ENCODE results near the gene NCKAP1.

Gene NCKAP1

DNA sequence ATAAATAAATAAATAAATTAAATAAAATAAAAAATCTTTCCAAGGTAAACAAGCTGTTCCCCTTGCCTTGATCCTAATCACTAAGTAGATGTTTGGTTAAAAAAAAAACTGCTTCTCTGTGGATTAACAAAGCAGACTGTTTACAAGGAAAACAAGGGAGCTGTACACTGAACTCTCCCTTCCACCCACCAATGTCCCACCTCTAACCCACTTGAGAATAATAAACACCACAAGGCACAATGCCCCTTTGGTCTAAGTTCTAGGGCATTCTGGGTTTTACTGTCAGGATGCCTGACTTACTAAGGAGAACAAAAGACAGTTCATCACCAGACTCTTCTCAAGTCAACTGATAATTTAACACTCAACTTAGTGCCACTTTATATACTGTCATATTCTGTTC is 83.5 kb downstream of the NCKAP1 start:
- TF ChIP-seq CTCF (IDR thresholded peaks at IDR 0.05) = no peak
- H3K36me3 ChIP-seq = no peaks in the 10 kb centered on the region
- no peaks in the 10 kb centered on the region for H3K9me3 ChIP-seq

DNA sequence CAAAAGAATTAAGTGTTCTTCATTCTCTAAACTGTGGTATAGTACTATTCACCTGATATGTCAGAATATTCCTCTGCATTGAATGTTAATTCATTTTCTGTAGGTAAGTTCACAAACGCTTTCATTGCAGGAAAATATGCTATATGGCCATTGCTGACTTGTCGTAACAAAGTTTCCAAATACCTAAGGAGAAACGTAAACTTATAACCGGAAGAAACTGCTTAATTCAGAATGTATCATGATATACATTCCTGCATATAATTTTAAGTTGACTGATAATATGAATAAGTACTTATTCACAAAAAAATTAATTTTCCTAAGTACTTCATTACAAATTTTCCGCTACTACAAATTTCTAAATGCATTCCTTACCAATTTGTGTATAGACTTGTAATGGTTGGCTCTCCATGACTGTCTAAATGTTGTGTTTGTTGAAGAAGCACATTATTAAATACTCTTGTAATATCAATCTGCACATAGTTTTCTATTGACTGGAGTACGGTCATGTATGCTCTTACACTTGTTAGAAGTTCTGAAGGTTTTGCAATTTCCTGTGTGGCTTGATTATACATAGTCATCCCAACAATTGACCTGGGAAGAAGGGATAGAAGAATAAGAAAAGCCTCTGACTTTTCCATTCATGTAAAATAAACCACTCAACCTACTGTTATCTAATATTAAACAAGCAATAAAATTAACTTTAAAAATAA is 85.4 kb downstream of the NCKAP1 start:
- Histone ChIP-seq H3K4me3 (ENCODE audit: low read depth in 1 of 2, low read length in 1 of 2) (no peak overlapping the region), H3K27ac (no peak overlapping the region), H3K27me3 (no peaks in the 10 kb centered on the region), H3K9me3 (no peaks in the 10 kb centered on the region), H3K36me3 (no peaks in the 10 kb centered on the region), H3K4me1 (ENCODE audit: control insufficient read depth in 1 of 2, insufficient read depth in 1 of 2, low read depth in 1 of 2, low read length in 1 of 2) (no peaks in the 10 kb centered on the region)
- TF ChIP-seq CTCF (IDR thresholded peaks at IDR 0.05) = no peak

More for the DNA sequence above, 83.5 kb downstream of the NCKAP1 start:
- Histone ChIP-seq H3K4me1 (ENCODE audit: control insufficient read depth in 1 of 2, insufficient read depth in 1 of 2, low read depth in 1 of 2, low read length in 1 of 2) (no peaks in the 10 kb centered on the region), H3K27me3 (no peaks in the 10 kb centered on the region), H3K27ac (no peak overlapping the region), H3K4me3 (ENCODE audit: low read depth in 1 of 2, low read length in 1 of 2) (no peak overlapping the region)

- no peak overlapping the region for H3K27ac ChIP-seq
- TF ChIP-seq CTCF (IDR thresholded peaks at IDR 0.05) = no peak
- no peak overlapping the region for H3K4me3 ChIP-seq (ENCODE audit: low read depth in 1 of 2, low read length in 1 of 2)
- no peaks in the 10 kb centered on the region for H3K27me3 ChIP-seq
- H3K4me1 ChIP-seq (ENCODE audit: control insufficient read depth in 1 of 2, insufficient read depth in 1 of 2, low read depth in 1 of 2, low read length in 1 of 2) = no peaks in the 10 kb centered on the region
- no peaks in the 10 kb centered on the region for H3K9me3 ChIP-seq
- H3K36me3 ChIP-seq = no peaks in the 10 kb centered on the region
These were observed 86.2 kb downstream of the NCKAP1 start for GRCh38 chr2:182951948-182952663.

GRCh38 chr2:182950546-182950945 is 87.7 kb downstream of the NCKAP1 start:
- no peak for TF ChIP-seq CTCF (IDR thresholded peaks at IDR 0.05)
- no peak overlapping the region for H3K4me3 ChIP-seq (ENCODE audit: low read depth in 1 of 2, low read length in 1 of 2)
- H3K27ac ChIP-seq = no peak overlapping the region
- no peaks in the 10 kb centered on the region for H3K9me3 ChIP-seq
- no peaks in the 10 kb centered on the region for H3K36me3 ChIP-seq
- H3K4me1 ChIP-seq (ENCODE audit: control insufficient read depth in 1 of 2, insufficient read depth in 1 of 2, low read depth in 1 of 2, low read length in 1 of 2) = no peaks in the 10 kb centered on the region
- H3K27me3 ChIP-seq = no peaks in the 10 kb centered on the region

DNA sequence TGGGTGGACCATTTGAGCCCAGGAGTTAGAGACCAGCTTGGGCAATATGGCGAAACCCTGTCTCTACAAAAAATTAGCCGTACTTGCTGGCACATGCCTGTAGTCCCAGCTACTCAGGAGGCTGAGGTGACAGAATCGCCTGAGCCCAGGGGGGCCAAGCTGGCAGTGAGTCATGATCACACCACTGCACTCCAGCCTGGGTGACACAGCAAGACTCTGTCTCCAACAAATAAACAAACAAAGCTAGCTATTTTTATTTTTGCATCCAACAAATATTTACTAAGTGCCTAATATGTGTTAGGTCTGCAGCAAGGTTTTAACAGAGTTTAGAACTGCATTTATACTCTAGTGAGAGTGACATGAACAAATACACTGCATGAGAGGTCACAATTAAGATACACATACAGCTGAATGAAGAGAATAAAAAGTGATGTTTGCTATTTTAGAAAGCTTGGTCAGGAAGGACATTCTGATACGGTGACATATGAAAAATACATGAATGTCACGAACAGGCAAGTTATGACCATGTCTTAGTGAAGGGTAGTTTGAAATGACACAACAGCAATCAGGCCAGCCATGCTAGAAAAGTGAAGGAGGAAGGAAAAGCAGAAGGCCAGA is 88.6 kb downstream of the NCKAP1 start:
- H3K27me3 ChIP-seq = no peaks in the 10 kb centered on the region
- H3K9me3 ChIP-seq = no peaks in the 10 kb centered on the region
- H3K27ac ChIP-seq = no peak overlapping the region
- no peaks in the 10 kb centered on the region for H3K4me1 ChIP-seq (ENCODE audit: control insufficient read depth in 1 of 2, insufficient read depth in 1 of 2, low read depth in 1 of 2, low read length in 1 of 2)
- TF ChIP-seq CTCF (IDR thresholded peaks at IDR 0.05) = no peak
- no peaks in the 10 kb centered on the region for H3K36me3 ChIP-seq
- H3K4me3 ChIP-seq (ENCODE audit: low read depth in 1 of 2, low read length in 1 of 2) = no peak overlapping the region

Data from neutrophil (primary cell).